Activated T-cell treated with anti-CD3 and anti-CD28 coated beads for 24 hours (primary cell): ENCODE measurements around the gene ZNF74.
"Not testable (repeated sequence)": the region's sequence is repeated elsewhere in the genome, so short reads cannot be mapped to it uniquely, and the experiment has no call there.

ENCODE experiments used
- DNase-seq: peaks from one replicate; pipeline ENCODE4 v3.0.0-alpha.2; 2020; ENCODE audit warnings: low read depth

The ZNF74 gene

GRCh38 chr22:20376281-20376680 lies 17.7 kb upstream of the ZNF74 start:
- DNase-seq, result not testable (repeated sequence)

DNA sequence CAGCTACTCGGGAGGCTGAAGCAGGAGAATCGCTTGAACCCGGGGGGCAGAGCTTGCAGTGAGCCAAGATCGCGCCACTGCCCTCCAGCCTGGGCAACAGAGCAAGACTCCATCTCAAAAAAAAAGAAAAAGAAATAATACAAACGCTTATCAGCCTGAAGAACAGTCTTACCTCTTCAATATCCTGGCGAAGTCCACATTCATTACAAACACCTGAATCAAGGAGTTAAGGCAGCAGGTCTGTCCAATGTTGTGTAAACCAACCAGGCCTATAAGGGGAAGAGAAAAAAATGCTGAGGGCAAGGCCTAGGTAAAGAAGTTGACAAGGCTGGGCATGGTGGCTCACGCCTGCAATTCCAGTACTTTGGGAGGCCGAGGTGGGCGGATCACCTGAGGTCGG lies 17.0 kb upstream of the ZNF74 start:
- not testable (repeated sequence) for DNase-seq

DNA sequence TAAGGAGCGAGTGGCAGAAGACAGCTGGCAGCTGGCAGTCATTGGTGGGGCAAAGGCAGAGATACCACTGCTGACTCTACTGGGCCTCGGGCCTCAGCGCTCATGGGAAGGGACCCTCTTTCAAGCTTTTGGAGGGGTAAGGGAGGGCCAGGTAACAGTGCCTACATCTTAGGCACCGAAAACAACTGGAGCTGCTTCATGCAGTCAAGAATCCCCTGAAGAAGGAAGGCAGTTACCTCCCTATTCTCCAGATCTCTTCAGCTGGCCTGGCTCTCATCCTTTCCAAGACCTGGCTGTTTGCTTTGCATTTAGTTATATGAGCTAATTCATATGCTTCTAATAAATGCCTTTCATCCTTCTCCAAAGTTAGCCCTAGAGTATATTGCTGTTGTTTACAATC lies 15.8 kb upstream of the ZNF74 start:
- no peak for DNase-seq

GRCh38 chr22:20378684-20379083 lies 15.3 kb upstream of the ZNF74 start:
- DNase-seq, result not testable (repeated sequence)

- DNase-seq, result no peak
These were observed 13.5 kb upstream of the ZNF74 start for GRCh38 chr22:20380486-20380885.

DNA sequence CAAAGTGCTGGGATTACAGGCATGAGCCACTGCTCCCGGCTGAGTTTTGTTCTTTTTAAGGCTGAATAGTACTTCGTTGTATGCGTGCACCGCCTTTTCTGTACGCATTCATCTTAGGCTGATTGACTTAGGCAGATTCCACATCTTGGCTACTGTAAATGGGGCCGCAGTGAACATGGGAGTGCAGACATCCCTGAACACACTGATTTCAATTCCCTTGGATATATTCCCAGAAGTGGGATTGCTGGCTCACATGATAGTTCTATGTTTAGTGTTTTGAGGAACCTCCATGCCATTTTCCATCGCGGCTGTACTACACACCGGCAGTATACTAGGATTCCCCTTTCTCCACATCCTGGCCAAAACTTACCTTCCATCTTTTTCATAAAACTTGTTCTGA lies 10.4 kb upstream of the ZNF74 start:
- DNase-seq, result no peak

GRCh38 chr22:20384171-20384570 lies 9.8 kb upstream of the ZNF74 start:
- no peak for DNase-seq

DNA sequence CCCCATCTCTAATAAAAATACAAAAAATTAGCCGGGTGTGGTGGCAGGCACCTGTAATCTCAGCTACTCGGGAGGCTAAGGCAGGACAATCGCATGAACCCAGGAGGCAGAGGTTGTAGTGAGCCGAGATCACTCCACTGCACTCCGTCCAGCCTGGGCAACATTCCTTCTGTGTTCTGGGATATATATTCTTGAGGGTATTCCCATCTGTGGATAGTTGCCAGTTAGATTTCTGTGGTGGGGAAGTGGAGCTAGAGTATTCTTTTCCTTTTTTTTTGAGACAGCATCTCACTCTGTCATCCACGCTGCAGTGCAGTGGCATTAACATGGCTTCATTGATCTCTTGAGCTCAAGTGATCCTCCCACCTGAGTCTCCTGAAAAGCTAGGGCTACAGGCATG lies 9.1 kb upstream of the ZNF74 start:
- DNase-seq, result no peak

- DNase-seq, result no peak
These were observed 7.6 kb upstream of the ZNF74 start for GRCh38 chr22:20386336-20386735.

GRCh38 chr22:20386972-20387371 lies 7.0 kb upstream of the ZNF74 start:
- DNase-seq, result no peak

GRCh38 chr22:20388200-20388599 lies 5.8 kb upstream of the ZNF74 start:
- no peak for DNase-seq

DNA sequence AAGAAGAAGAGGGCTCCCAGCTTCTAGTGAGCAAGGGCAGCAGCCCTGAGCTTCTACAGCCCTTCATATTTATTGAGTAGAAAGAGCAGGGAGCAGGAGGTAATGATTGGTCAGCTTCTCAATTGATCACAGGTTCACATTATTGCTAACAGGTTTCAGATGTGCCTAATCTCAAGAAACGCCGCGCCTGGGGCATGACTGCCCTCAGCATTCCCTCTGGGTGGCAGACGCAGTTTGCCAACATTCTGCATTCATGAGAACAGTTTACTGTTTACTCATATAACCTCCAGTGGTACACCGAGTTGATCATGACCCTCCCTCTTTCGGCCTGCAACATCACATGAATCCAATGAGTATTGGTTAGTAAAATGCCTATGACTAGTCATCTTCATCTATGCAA lies 4.7 kb upstream of the ZNF74 start:
- no peak for DNase-seq

GRCh38 chr22:20390394-20390907 lies 3.5 kb upstream of the ZNF74 start:
- DNase-seq, result no peak

- DNase-seq, result no peak
These were observed 2.7 kb upstream of the ZNF74 start for GRCh38 chr22:20391222-20391621.

- not testable (repeated sequence) for DNase-seq
These were observed 1.5 kb upstream of the ZNF74 start for GRCh38 chr22:20392365-20392881.

DNA sequence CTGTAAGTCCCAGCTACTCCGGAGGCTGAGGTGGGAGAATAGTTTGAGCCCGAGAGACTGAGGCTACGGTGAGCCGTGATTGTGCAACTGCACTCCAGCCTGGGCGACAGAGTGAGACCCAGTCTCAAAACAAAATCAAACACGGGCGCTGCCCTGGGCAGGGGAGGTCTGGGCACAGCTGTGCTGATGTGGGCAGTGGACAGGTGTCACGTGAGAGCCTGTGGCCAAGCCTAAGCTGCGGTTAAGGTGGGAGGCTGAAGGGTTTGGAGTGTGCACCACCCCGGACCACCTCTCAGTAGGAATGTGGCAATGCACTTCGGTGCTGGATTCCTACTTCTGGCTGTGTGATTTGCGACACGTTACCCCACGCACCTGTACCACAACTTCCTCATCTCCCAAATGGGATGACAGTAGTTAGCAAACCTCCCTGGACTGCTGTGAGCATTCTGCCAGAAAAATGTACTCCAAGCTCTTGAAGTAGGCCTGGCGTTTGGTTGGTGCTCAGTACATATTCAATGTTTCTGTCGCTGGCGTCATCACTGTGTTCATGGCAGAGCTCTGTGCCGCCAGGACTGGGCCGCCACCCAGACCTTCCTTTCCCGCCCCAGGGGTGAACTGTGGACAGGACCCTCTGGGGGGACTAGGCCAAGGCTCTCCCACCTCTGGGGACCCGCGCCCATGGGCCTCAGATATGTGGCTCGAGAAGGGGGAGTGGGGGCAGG lies 807 bp upstream of the ZNF74 start:
- no peak for DNase-seq

GRCh38 chr22:20395181-20395906 lies 1.4 kb downstream of the ZNF74 start:
- no peak for DNase-seq

DNA sequence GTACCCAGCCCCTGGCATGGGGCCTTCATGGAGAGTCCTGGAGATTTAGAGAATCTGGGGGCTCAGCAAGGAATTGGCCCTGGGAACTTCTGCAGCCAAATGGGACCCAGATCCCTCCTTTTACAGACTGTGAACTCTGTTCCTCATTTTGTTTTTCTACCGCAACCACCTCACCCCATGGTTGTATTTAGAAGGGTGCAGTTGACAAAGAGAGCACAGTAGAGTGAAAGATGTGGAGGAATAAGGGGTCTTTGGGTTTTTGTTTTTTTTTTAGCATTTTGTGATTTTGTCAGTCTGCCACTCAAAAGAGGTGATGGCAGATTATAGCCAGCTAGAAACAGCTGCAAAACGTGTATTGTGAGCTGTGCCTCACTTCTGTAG lies 1.9 kb downstream of the ZNF74 start:
- no peak for DNase-seq

- DNase-seq, result no peak
These were observed 2.7 kb downstream of the ZNF74 start for GRCh38 chr22:20396639-20397038.

DNA sequence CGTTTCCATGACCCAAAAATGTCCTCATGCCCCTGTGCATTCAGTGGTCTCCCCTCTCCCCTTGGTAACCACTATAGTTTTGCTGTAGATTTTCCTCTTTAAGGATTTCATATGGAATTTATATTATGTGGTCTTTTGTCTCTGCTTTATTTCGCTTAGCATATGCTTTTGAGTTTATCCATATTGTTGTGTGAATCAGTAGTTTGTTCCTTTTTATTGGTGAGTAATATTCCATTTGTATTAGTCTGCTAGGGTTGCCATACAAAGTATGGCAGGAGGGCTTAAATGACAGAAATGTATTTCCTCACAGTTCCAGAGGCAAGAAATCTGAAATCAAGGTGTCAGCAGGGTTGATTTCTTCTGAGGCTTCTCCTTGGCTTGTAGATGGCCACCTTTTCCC lies 3.5 kb downstream of the ZNF74 start:
- DNase-seq, result no peak

DNA sequence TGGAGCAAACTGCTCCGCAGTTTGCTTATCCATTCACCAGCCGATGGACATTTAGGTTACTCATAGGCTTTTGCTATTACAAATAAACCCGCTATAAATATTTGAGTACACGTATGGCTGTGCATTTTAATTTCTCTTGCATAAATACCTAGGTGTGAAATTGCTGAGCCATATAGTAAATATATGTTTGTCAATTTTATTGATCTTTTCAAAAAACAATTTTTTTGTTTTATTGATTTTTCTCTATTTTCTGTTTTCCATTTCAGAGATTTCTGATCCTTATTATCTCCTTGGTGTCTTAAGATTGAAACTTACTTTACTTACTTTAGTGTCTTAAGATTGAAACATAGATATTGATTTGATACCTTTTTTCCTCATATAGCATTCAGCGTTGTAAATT lies 4.5 kb downstream of the ZNF74 start:
- DNase-seq, result no peak

GRCh38 chr22:20399866-20400605 lies 6.1 kb downstream of the ZNF74 start:
- DNase-seq, result no peak
